Measurements from ENCODE around the gene VILL. TPM values are rescaled to one million over a fixed set of nuclear protein-coding genes. Genes with fewer than 3 reads are reported as not detected.

The VILL gene
- total RNA-seq, 1 experiment from 2014 or later, result 1.2 TPM

DNA sequence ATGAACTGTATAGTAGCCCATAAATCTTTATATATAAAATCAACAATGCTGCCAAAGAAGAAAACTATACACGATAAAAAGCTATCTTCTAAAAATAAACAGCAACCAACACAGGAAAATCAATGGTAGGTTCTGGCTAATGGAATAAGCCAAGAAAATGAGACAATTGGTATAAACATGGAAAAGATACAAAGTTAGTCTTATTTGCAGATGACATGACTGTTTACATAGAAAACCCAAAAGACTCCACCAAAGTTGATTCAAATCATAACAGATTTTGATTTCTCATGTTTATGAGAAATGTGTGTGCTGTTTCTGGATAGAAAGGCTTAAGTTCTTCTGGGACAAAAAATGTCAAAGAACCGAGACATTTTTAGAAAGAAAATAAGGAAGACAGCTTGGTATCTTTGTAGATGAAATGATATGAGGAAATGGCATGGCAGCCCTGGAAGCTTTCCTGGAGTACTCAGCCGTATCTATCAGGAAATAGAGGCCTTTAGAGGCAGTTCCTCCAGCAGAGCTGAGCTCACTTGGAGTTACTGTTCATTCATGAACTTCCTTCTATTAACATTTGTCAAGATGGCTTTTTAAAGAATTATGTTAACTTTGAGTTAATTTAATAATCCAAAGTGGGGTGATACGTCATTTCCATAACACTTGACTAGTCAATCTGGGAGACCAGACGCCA lies 36.7 kb upstream of the VILL start (continued):
- TF ChIP-seq, protein P1, sequence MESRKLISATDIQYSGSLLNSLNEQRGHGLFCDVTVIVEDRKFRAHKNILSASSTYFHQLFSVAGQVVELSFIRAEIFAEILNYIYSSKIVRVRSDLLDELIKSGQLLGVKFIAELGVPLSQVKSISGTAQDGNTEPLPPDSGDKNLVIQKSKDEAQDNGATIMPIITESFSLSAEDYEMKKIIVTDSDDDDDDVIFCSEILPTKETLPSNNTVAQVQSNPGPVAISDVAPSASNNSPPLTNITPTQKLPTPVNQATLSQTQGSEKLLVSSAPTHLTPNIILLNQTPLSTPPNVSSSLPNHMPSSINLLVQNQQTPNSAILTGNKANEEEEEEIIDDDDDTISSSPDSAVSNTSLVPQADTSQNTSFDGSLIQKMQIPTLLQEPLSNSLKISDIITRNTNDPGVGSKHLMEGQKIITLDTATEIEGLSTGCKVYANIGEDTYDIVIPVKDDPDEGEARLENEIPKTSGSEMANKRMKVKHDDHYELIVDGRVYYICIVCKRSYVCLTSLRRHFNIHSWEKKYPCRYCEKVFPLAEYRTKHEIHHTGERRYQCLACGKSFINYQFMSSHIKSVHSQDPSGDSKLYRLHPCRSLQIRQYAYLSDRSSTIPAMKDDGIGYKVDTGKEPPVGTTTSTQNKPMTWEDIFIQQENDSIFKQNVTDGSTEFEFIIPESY (IDR thresholded peaks at IDR 0.05; ENCODE audit: extremely low read depth, insufficient replicate concordance, low read length), result no peak
- TF ChIP-seq, protein P2, sequence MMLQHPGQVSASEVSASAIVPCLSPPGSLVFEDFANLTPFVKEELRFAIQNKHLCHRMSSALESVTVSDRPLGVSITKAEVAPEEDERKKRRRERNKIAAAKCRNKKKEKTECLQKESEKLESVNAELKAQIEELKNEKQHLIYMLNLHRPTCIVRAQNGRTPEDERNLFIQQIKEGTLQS (IDR thresholded peaks at IDR 0.05), result no peak
- no peak for TF ChIP-seq SIN3A (IDR thresholded peaks at IDR 0.05; ENCODE audit: low read depth)

DNA sequence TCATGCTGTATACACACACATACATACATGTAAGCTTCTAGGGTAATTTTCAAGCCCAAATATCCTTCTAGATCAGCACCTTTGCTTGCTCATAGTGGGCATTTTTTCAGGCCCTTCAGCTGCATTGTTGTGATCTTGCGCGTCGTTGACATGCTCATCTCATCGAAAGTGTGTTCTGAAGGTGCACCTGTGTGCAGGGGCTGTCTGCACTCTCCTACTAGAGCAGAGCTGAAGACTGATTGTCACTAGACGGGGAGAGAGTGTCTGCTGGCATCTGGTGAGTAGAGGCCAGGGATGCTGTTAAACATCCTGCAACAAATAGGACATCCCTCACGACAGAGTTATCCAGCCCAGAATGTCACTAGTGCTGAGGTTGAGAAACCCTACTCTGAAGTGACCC lies 35.7 kb upstream of the VILL start:
- no TSS peak for BruUV-seq (replicated peaks)
- ATAC-seq (no peak), DNase-seq (ENCODE audit: low read depth, low spot score) (no peak)
- no peak overlapping the region for H2AFZ ChIP-seq (ENCODE audit: low read depth, low read length, poor library complexity, severe bottlenecking)
- CTCF ChIA-PET, result interaction anchor here (1.3 to 1.5 kb wide), 2 partner anchors 12 to 13 kb away, joined by 3 to 4 read pairs; no protein-coding TSS in a partner anchor
- H3K36me3 ChIP-seq (ENCODE audit: control insufficient read depth in 1 of 2, insufficient read depth in 2 of 2, low read length in 2 of 2), result no peaks in the 10 kb centered on the region
- H3K4me1 ChIP-seq (ENCODE audit: control insufficient read depth in 1 of 2, insufficient read depth in 2 of 2, low read length in 2 of 2), result no peaks in the 10 kb centered on the region
- peaks cover 0 to 4% of the 10 kb centered on the region in 2 experiments; a peak in 1 of 4 replicates for H3K9me3 ChIP-seq (ENCODE audit: control insufficient read depth in 1 of 2, insufficient read depth in 1 of 2, low read depth in 1 of 2, low read length in 2 of 2)
- H3K4me3 ChIP-seq (replicated peaks in 1 of 2; ENCODE audit: low read depth in 1 of 2, low read length in 2 of 2), result no peak overlapping the region
- H3K79me2 ChIP-seq (ENCODE audit: insufficient read depth, low read length), result no peaks in the 10 kb centered on the region
- H3K9ac ChIP-seq (ENCODE audit: low read length), result no peak overlapping the region
- POLR2A ChIA-PET, result no interaction called here
- no peak overlapping the region for H3K27ac ChIP-seq (ENCODE audit: low read depth, low read length)
- no peak overlapping the region for H3K4me2 ChIP-seq (ENCODE audit: low read length)
- TF ChIP-seq RAD21 (IDR thresholded peaks at IDR 0.05; ENCODE audit: low read depth) (no peak), ZNF274 (IDR thresholded peaks at IDR 0.05; ENCODE audit: low read depth, low read length) (no peak), ELF1 (IDR thresholded peaks at IDR 0.05; ENCODE audit: borderline replicate concordance, low read depth) (no peak), TCF7L2 (IDR thresholded peaks at IDR 0.05; ENCODE audit: borderline replicate concordance, extremely low read depth, insufficient read depth, insufficient read length) (no peak), CEBPB (IDR thresholded peaks at IDR 0.05; ENCODE audit: low read depth) (no peak), JUND (IDR thresholded peaks at IDR 0.05) (no peak)
- TF ChIP-seq, protein P1 (IDR thresholded peaks at IDR 0.05; ENCODE audit: extremely low read depth, insufficient replicate concordance, low read length), result no peak
- RAD21 ChIA-PET (ENCODE audit: low non-redundant PET in 1 of 2, low total read pairs in 2 of 2, uncharacterized antibody in 2 of 2, unreplicated experiment in 2 of 2), result no interaction called here
- no peaks in the 10 kb centered on the region for H4K20me1 ChIP-seq (ENCODE audit: insufficient read depth)
- H3K27me3 ChIP-seq (ENCODE audit: insufficient read depth, low read length), result no peaks in the 10 kb centered on the region
- no peaks in the 10 kb centered on the region for H3K9me2 ChIP-seq (ENCODE audit: insufficient read depth)
- intact Hi-C loops (cut with micrococcal nuclease), result no loop called here
